ENCODE data around the gene GRIA3. TPM values are rescaled to one million over a fixed set of nuclear protein-coding genes. Genes with fewer than 3 reads are reported as not detected.

The GRIA3 gene
- total RNA-seq, 1 donor from 2014 or later = 18.6 TPM

DNA sequence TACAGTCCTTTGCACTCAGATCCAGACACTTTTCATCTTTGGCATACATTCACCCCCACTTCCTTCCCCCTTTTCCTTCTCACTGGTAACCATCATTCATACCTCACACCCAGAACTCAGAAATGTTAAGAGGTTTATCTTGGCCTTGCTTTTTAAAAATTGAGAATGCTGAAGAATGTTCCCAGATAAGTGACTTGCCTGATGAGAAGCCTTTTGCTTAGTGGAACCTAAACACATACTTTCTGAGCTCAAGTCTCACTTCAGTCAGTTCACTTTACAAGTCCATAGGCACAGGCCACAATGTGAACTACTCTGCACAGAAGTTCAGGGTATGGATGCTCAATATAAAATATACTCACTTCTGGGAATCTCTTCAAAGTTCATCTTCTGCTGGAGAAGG is 129.4 kb downstream of the GRIA3 start:
- H3K4me1 Mint-ChIP-seq (ENCODE audit: low read depth, unreplicated experiment) = no peaks in the 10 kb centered on the region
- Histone ChIP-seq H2AFZ (ENCODE audit: low read depth, low read length) (no peak overlapping the region), H3K79me2 (ENCODE audit: insufficient read depth, low read length) (no peaks in the 10 kb centered on the region), H4K20me1 (ENCODE audit: insufficient read depth, low read length) (no peaks in the 10 kb centered on the region), H3K4me3 (ENCODE audit: insufficient read depth, low read depth, low read length) (no peak overlapping the region), H3K27me3 (ENCODE audit: insufficient read depth, low read length) (no peaks in the 10 kb centered on the region), H3K4me1 (ENCODE audit: insufficient read depth, low read length) (no peaks in the 10 kb centered on the region), H3K36me3 (ENCODE audit: insufficient read depth, low read length) (no peaks in the 10 kb centered on the region), H3K27ac (ENCODE audit: low read depth, low read length) (no peak overlapping the region), H3K9ac (ENCODE audit: low read length) (no peak overlapping the region), H3K9me3 (ENCODE audit: insufficient read depth, low read depth, low read length) (no peaks in the 10 kb centered on the region), H3K4me2 (ENCODE audit: low read length) (no peak overlapping the region)
- FAIRE-seq (no peak), DNase-seq (ENCODE audit: low read depth) (no peak)
- H3K4me3 Mint-ChIP-seq (ENCODE audit: unreplicated experiment) = no peak overlapping the region
- no peaks in the 10 kb centered on the region for H3K9me3 Mint-ChIP-seq (ENCODE audit: unreplicated experiment)
- H3K36me3 Mint-ChIP-seq (ENCODE audit: low read depth, unreplicated experiment) = peaks cover 3% of the 10 kb centered on the region
- TF ChIP-seq EZH2 (IDR thresholded peaks at IDR 0.05; ENCODE audit: insufficient read depth, low read length) = no peak
- TF ChIP-seq, protein P1, sequence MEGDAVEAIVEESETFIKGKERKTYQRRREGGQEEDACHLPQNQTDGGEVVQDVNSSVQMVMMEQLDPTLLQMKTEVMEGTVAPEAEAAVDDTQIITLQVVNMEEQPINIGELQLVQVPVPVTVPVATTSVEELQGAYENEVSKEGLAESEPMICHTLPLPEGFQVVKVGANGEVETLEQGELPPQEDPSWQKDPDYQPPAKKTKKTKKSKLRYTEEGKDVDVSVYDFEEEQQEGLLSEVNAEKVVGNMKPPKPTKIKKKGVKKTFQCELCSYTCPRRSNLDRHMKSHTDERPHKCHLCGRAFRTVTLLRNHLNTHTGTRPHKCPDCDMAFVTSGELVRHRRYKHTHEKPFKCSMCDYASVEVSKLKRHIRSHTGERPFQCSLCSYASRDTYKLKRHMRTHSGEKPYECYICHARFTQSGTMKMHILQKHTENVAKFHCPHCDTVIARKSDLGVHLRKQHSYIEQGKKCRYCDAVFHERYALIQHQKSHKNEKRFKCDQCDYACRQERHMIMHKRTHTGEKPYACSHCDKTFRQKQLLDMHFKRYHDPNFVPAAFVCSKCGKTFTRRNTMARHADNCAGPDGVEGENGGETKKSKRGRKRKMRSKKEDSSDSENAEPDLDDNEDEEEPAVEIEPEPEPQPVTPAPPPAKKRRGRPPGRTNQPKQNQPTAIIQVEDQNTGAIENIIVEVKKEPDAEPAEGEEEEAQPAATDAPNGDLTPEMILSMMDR (IDR thresholded peaks at IDR 0.05; ENCODE audit: insufficient read depth, low read depth, low read length) = no peak
- no peaks in the 10 kb centered on the region for H3K27me3 Mint-ChIP-seq (ENCODE audit: low read depth, unreplicated experiment)
- no peak overlapping the region for H3K27ac Mint-ChIP-seq (ENCODE audit: unreplicated experiment)

DNA sequence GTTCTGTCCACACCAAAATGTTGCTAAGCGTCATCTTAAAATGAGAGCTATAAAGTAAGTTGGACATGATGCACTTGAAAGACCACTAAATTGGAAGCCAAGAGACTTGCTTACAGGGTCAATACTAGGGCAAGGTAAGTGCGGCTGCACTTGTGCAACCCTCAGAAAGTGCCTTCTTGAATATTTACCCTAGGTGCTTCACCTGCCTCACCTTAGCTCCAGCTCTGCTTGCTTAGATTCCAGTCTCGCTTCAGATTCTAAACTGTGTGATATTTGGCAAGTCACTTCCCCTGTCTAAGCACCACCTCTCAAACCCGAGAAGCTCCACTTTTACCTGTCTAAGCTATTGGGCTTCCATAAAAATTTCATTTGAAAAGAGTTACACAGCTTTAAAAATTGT is 136.5 kb downstream of the GRIA3 start:
- H3K27ac ChIP-seq (ENCODE audit: low read depth, low read length) = no peak overlapping the region
- Mint-ChIP-seq H3K27me3 (ENCODE audit: low read depth, unreplicated experiment) (no peaks in the 10 kb centered on the region), H3K27ac (ENCODE audit: unreplicated experiment) (no peak overlapping the region), H3K9me3 (ENCODE audit: unreplicated experiment) (no peaks in the 10 kb centered on the region), H3K4me3 (ENCODE audit: unreplicated experiment) (no peak overlapping the region), H3K4me1 (ENCODE audit: low read depth, unreplicated experiment) (peaks cover 4% of the 10 kb centered on the region), H3K36me3 (ENCODE audit: low read depth, unreplicated experiment) (peaks cover 4% of the 10 kb centered on the region)
- no peak overlapping the region for H3K4me2 ChIP-seq (ENCODE audit: low read length)
- peaks cover 5% of the 10 kb centered on the region for H3K4me1 ChIP-seq (ENCODE audit: insufficient read depth, low read length)
- H2AFZ ChIP-seq (ENCODE audit: low read depth, low read length) = no peak overlapping the region
- FAIRE-seq (no peak), DNase-seq (ENCODE audit: low read depth) (no peak)
- H3K4me3 ChIP-seq (ENCODE audit: insufficient read depth, low read depth, low read length) = no peak overlapping the region
- no peaks in the 10 kb centered on the region for H3K9me3 ChIP-seq (ENCODE audit: insufficient read depth, low read depth, low read length)
- no peaks in the 10 kb centered on the region for H3K27me3 ChIP-seq (ENCODE audit: insufficient read depth, low read length)
- no peaks in the 10 kb centered on the region for H3K79me2 ChIP-seq (ENCODE audit: insufficient read depth, low read length)
- no peaks in the 10 kb centered on the region for H3K36me3 ChIP-seq (ENCODE audit: insufficient read depth, low read length)
- TF ChIP-seq EZH2 (IDR thresholded peaks at IDR 0.05; ENCODE audit: insufficient read depth, low read length) = no peak
- TF ChIP-seq, protein P1 (IDR thresholded peaks at IDR 0.05; ENCODE audit: insufficient read depth, low read depth, low read length) = no peak
- no peak overlapping the region for H3K9ac ChIP-seq (ENCODE audit: low read length)
- H4K20me1 ChIP-seq (ENCODE audit: insufficient read depth, low read length) = no peaks in the 10 kb centered on the region

DNA sequence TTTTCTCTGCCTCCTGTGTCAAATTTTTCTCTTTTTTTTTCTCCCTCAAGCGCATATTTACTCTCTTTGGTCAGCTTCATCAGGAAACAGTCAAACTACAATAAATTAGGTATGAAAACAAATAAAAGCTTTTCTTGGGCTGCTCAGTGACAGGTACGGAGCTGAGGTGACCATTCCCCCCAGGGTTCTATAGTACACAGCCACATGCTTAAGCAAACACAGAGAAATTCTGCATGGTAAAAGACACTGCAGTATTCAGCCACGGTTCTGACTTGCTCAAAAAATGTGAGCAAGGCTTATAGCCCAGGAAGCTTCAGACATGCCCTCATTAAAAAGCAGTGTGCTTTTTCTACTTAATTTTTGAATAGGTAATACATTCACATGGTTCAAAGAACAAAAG is 138.5 kb downstream of the GRIA3 start:
- Histone ChIP-seq H3K79me2 (ENCODE audit: insufficient read depth, low read length) (no peaks in the 10 kb centered on the region), H4K20me1 (ENCODE audit: insufficient read depth, low read length) (no peaks in the 10 kb centered on the region), H3K9ac (ENCODE audit: low read length) (no peak overlapping the region), H3K27me3 (ENCODE audit: insufficient read depth, low read length) (no peaks in the 10 kb centered on the region), H3K4me2 (ENCODE audit: low read length) (no peak overlapping the region), H3K4me1 (ENCODE audit: insufficient read depth, low read length) (peaks cover 5% of the 10 kb centered on the region), H3K36me3 (ENCODE audit: insufficient read depth, low read length) (no peaks in the 10 kb centered on the region), H3K27ac (ENCODE audit: low read depth, low read length) (no peak overlapping the region), H3K9me3 (ENCODE audit: insufficient read depth, low read depth, low read length) (no peaks in the 10 kb centered on the region), H2AFZ (ENCODE audit: low read depth, low read length) (no peak overlapping the region), H3K4me3 (ENCODE audit: insufficient read depth, low read depth, low read length) (no peak overlapping the region)
- H3K27ac Mint-ChIP-seq (ENCODE audit: unreplicated experiment) = no peak overlapping the region
- TF ChIP-seq EZH2 (IDR thresholded peaks at IDR 0.05; ENCODE audit: insufficient read depth, low read length) = no peak
- TF ChIP-seq, protein P1 (IDR thresholded peaks at IDR 0.05; ENCODE audit: insufficient read depth, low read depth, low read length) = no peak
- peaks cover 4% of the 10 kb centered on the region for H3K36me3 Mint-ChIP-seq (ENCODE audit: low read depth, unreplicated experiment)
- no peaks in the 10 kb centered on the region for H3K9me3 Mint-ChIP-seq (ENCODE audit: unreplicated experiment)
- H3K4me1 Mint-ChIP-seq (ENCODE audit: low read depth, unreplicated experiment) = peaks cover 4% of the 10 kb centered on the region
- no peak overlapping the region for H3K4me3 Mint-ChIP-seq (ENCODE audit: unreplicated experiment)
- FAIRE-seq (no peak), DNase-seq (ENCODE audit: low read depth) (no peak)
- no peaks in the 10 kb centered on the region for H3K27me3 Mint-ChIP-seq (ENCODE audit: low read depth, unreplicated experiment)
